Spleen (tissue), 7 donors: ENCODE data around the gene ESYT3.
"Not testable (repeated sequence)": the region's sequence is repeated elsewhere in the genome, so short reads cannot be mapped to it uniquely, and the experiment has no call there.

Source experiments
- POLR2A ChIP-seq, 3 donors: fragments of 450-650 bp; IDR thresholded peaks; one replicate each; pipeline ENCODE4 v1.5.1; 2017; ENCODE audit warnings: antibody characterized with exemption in 3 of 3, mild to moderate bottlenecking in 1 of 3
- TF ChIP-seq, protein P1 (sequence below), 11 experiments: fragments of 200-600 bp in 7 of 11; fragments of 450-650 bp in 4 of 11; sonication (generic) in 4 of 11; IDR thresholded peaks in 8 of 11; conservative IDR thresholded peaks in 3 of 11; 1 replicate in 7 of 11; 2 replicates in 4 of 11; pipeline versions ENCODE4 v1.4.0 to v1.8.0; 2016 to 2021; ENCODE audit warnings: antibody characterized with exemption in 11 of 11, inconsistent platforms in 4 of 11, mild to moderate bottlenecking in 1 of 11
- donor health status: DM: no; HTN: no; CAD: no; lungs with moderate emphysema.
- donor health status: DM: no; HTN: no; CAD: no.
- donor health status: DM: no; HTN: no; CAD: no.

DNA sequence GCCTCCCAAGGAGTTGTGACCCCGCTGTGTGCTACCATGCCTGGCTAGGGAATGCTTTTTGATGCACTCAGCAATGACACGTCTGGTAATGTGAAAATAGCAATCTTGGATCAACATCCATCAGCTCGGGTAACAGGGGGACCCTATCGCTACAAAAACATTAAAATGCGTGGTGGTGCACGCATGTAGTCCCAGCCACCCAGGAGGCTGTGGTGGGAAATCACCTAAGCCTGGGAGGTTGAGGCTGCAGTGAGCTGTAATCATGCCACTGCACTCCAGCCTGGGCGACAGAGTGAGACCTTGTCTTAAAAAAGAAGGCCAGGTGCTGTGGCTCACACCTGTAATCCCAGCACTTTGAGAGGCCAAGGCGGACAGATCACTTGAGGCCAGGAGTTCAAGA, 19.5 kb downstream of the ESYT3 start:
- TF ChIP-seq, protein P1, sequence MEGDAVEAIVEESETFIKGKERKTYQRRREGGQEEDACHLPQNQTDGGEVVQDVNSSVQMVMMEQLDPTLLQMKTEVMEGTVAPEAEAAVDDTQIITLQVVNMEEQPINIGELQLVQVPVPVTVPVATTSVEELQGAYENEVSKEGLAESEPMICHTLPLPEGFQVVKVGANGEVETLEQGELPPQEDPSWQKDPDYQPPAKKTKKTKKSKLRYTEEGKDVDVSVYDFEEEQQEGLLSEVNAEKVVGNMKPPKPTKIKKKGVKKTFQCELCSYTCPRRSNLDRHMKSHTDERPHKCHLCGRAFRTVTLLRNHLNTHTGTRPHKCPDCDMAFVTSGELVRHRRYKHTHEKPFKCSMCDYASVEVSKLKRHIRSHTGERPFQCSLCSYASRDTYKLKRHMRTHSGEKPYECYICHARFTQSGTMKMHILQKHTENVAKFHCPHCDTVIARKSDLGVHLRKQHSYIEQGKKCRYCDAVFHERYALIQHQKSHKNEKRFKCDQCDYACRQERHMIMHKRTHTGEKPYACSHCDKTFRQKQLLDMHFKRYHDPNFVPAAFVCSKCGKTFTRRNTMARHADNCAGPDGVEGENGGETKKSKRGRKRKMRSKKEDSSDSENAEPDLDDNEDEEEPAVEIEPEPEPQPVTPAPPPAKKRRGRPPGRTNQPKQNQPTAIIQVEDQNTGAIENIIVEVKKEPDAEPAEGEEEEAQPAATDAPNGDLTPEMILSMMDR (IDR thresholded peaks at IDR 0.05 in 8 of 11, conservative IDR thresholded peaks at IDR 0.05 in 3 of 11) = not testable (repeated sequence)
- not testable (repeated sequence) for TF ChIP-seq POLR2A (IDR thresholded peaks at IDR 0.05)
